Measurements from ENCODE around the gene ALDH1A3. TPM values are rescaled to one million over a fixed set of nuclear protein-coding genes. Genes with fewer than 3 reads are reported as not detected.

The ALDH1A3 gene
- total and polyA plus RNA-seq, 11 donors: 0.82 to 37.1 (median 4.7) TPM

- 77 to 89% (median 86%) methylated on average over 6 of the region's 6 CpGs for whole genome bisulfite sequencing, 4 donors
- Histone ChIP-seq H3K4me1 (peaks cover 0 to 14% (median 7%) of the 10 kb centered on the region in 12 donors), H3K4me3 (no peak overlapping the region), H3K9me3 (no peaks in the 10 kb centered on the region), H3K27me3 (peaks cover 0 to 37% (median 11%) of the 10 kb centered on the region in 9 donors), H3K36me3 (no peaks in the 10 kb centered on the region), H3K27ac (no peak overlapping the region)
- ATAC-seq (no peak), DNase-seq (no peak)
- intact Hi-C loops (cut with DNase I): no loop called here
- TF ChIP-seq POLR2A (IDR thresholded peaks at IDR 0.05): no peak
- TF ChIP-seq, protein P1, sequence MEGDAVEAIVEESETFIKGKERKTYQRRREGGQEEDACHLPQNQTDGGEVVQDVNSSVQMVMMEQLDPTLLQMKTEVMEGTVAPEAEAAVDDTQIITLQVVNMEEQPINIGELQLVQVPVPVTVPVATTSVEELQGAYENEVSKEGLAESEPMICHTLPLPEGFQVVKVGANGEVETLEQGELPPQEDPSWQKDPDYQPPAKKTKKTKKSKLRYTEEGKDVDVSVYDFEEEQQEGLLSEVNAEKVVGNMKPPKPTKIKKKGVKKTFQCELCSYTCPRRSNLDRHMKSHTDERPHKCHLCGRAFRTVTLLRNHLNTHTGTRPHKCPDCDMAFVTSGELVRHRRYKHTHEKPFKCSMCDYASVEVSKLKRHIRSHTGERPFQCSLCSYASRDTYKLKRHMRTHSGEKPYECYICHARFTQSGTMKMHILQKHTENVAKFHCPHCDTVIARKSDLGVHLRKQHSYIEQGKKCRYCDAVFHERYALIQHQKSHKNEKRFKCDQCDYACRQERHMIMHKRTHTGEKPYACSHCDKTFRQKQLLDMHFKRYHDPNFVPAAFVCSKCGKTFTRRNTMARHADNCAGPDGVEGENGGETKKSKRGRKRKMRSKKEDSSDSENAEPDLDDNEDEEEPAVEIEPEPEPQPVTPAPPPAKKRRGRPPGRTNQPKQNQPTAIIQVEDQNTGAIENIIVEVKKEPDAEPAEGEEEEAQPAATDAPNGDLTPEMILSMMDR (IDR thresholded peaks at IDR 0.05): no peak
Observed at GRCh38 chr15:100893261-100893963, 13.8 kb downstream of the ALDH1A3 start.

DNA sequence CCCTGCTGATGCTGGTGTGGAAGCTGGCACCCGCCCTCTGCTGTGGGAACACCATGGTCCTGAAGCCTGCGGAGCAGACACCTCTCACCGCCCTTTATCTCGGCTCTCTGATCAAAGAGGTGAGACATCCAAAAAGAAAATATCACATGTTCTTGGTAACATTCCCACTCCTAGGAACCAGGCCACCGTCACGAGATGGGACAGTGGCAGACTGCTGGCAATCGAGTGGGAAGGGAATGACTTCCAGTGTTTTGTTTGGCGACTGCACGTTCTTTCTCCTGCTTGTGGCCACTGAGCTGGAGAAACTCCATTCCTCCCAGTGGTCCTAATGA lies 14.3 kb downstream of the ALDH1A3 start:
- H3K27me3 ChIP-seq: peaks cover 0 to 32% (median 8%) of the 10 kb centered on the region in 9 donors
- 31 to 67% (median 58%) methylated on average over 8 to 9 of the region's 9 CpGs for WGBS, 4 donors
- TF ChIP-seq, protein P1 (IDR thresholded peaks at IDR 0.05): no peak
- no peak for TF ChIP-seq POLR2A (IDR thresholded peaks at IDR 0.05)
- intact Hi-C loops (cut with DNase I): no loop called here
- ATAC-seq: no peak
- H3K9me3 ChIP-seq: no peaks in the 10 kb centered on the region
- H3K4me1 ChIP-seq: peaks cover 0 to 15% (median 5%) of the 10 kb centered on the region in 12 donors
- no peak overlapping the region for H3K27ac ChIP-seq
- no peak for DNase-seq
- no peak overlapping the region for H3K4me3 ChIP-seq
- H3K36me3 ChIP-seq: no peaks in the 10 kb centered on the region

DNA sequence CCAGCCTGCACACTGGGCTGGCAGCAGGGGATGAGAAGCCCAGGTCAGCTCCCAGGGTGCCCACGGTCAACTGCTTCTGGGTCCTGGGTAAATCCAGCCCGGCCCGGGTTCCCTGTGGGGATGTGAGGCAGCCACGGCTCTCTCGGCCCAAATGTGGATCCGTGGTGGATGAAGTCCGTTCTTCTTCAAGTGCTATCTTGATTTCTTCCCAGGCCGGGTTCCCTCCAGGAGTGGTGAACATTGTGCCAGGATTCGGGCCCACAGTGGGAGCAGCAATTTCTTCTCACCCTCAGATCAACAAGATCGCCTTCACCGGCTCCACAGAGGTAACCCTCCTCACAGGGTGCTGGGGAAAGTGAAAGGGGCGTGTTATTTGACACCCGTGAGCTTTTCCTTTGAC lies 16.1 kb downstream of the ALDH1A3 start:
- WGBS, 4 donors: 89 to 95% (median 93%) methylated on average over 13 of the region's 13 CpGs
- H3K9me3 ChIP-seq: no peaks in the 10 kb centered on the region
- intact Hi-C loops (cut with DNase I): no loop called here
- DNase-seq (no peak), ATAC-seq (no peak)
- H3K27me3 ChIP-seq: peaks cover 0 to 31% (median 6%) of the 10 kb centered on the region in 9 donors
- no peak overlapping the region for H3K27ac ChIP-seq
- no peaks in the 10 kb centered on the region for H3K36me3 ChIP-seq
- H3K4me3 ChIP-seq: no peak overlapping the region
- TF ChIP-seq POLR2A (IDR thresholded peaks at IDR 0.05): no peak
- TF ChIP-seq, protein P1 (IDR thresholded peaks at IDR 0.05): no peak
- peaks cover 0 to 14% (median 3%) of the 10 kb centered on the region in 12 donors for H3K4me1 ChIP-seq

DNA sequence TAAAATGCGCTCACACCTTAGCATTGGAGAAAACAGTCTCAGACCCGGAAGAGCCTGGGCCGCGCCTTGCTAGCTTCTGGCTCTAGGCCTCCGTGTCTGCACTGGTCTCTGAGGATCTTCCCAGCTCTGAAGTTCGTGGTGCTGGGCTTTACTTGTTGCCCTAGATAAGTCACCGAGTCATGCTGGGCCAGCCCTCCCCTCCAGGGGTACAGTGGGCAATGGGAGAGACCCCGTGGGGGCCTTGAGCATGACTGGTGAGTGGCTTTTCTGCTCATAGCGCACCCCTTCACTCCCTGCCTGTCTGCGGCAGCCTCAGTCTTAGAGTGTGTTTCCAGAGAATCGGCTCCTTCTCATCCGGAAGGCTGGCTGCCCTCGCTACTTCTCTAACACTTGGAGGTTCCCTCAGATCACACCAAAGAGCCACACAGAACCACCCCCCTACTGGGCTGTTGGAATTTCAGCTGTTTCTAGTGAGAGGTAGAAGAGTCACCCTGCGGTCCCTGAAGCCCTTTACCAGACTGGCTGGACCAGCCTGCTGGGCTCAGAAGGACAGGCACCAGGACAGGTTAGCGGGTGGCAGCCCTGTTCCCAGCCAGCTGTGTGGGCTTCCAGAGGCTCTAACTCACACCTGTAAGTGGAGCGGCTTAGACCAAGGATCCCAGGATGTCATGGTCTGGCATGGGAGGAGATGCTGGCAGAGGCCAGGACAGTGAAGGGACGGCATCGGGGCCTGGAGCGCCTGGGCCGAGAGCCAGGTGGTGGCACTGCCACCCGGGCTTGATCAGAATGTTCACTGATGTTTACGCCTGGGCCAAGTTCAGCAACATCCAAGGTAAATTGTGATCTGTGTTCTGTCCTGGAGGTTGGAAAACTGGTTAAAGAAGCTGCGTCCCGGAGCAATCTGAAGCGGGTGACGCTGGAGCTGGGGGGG lies 17.9 kb downstream of the ALDH1A3 start:
- Histone ChIP-seq H3K36me3 (no peaks in the 10 kb centered on the region), H3K4me1 (peaks cover 0 to 32% (median 12%) of the 10 kb centered on the region in 12 donors), H3K27me3 (peaks cover 0 to 14% (median 3%) of the 10 kb centered on the region in 9 donors), H3K4me3 (no peak overlapping the region), H3K27ac (no peak overlapping the region), H3K9me3 (no peaks in the 10 kb centered on the region)
- ATAC-seq (no peak), DNase-seq (no peak)
- intact Hi-C loops (cut with DNase I): no loop called here
- WGBS, 4 donors: 79 to 96% (median 86%) methylated on average over 17 to 26 of the region's 26 CpGs
- TF ChIP-seq, protein P1 (IDR thresholded peaks at IDR 0.05): no peak
- TF ChIP-seq POLR2A (IDR thresholded peaks at IDR 0.05): no peak
